HEK293 (cell line): ENCODE measurements around the gene RPS21.

Experiments
- MYNN ChIP-seq: fragments of 450-650 bp; formaldehyde crosslinking; IDR thresholded peaks from 2 replicates; pipeline ENCODE4 v1.5.1; 2016; ENCODE audit warnings: missing biosample characterization, missing genetic modification characterization, borderline replicate concordance
- ZNF138 ChIP-seq: fragments of 450-650 bp; formaldehyde crosslinking; IDR thresholded peaks from 2 replicates; pipeline ENCODE4 v1.5.1; 2016; ENCODE audit warnings: missing biosample characterization, missing genetic modification characterization, borderline replicate concordance
- ZNF2 ChIP-seq: fragments of 450-650 bp; formaldehyde crosslinking; IDR thresholded peaks from 2 replicates; pipeline ENCODE4 v1.5.1; 2016; ENCODE audit warnings: missing biosample characterization, missing genetic modification characterization
- ZNF23 ChIP-seq: fragments of 450-650 bp; formaldehyde crosslinking; IDR thresholded peaks from 2 replicates; pipeline ENCODE4 v1.5.1; 2016; ENCODE audit warnings: missing biosample characterization, missing genetic modification characterization, borderline replicate concordance
- ZNF350 ChIP-seq: fragments of 450-650 bp; formaldehyde crosslinking; IDR thresholded peaks from 2 replicates; pipeline ENCODE4 v1.5.0; 2017; ENCODE audit warnings: missing biosample characterization, mild to moderate bottlenecking, missing genetic modification characterization
- ZNF670 ChIP-seq: fragments of 450-650 bp; formaldehyde crosslinking; IDR thresholded peaks from 2 replicates; pipeline ENCODE4 v1.5.1; 2016; ENCODE audit warnings: missing biosample characterization, missing genetic modification characterization, low read depth
- ZSCAN23 ChIP-seq: fragments of 450-650 bp; formaldehyde crosslinking; IDR thresholded peaks from 2 replicates; pipeline ENCODE4 v1.5.1; 2016; ENCODE audit warnings: missing biosample characterization, missing genetic modification characterization
- TF ChIP-seq, protein P1 (sequence below): fragments of 450-650 bp; formaldehyde crosslinking; IDR thresholded peaks from 2 replicates; pipeline ENCODE4 v1.5.1; 2016; ENCODE audit warnings: missing biosample characterization, missing genetic modification characterization
- TF ChIP-seq, protein P2 (sequence below): fragments of 450-650 bp; formaldehyde crosslinking; IDR thresholded peaks from 2 replicates; pipeline ENCODE4 v1.5.1; 2016; ENCODE audit warnings: missing biosample characterization, missing genetic modification characterization
- TF ChIP-seq, protein P3 (sequence below): fragments of 450-650 bp; formaldehyde crosslinking; IDR thresholded peaks from 2 replicates; pipeline ENCODE4 v1.5.1; 2017; ENCODE audit warnings: missing biosample characterization, mild to moderate bottlenecking, missing genetic modification characterization, moderate library complexity
- TF ChIP-seq, protein P4 (sequence below): sonication (generic); formaldehyde crosslinking; IDR thresholded peaks from 2 replicates; pipeline ENCODE4 v1.8.1; 2022; ENCODE audit warnings: mild to moderate bottlenecking, moderate library complexity, missing genetic modification reagents

DNA sequence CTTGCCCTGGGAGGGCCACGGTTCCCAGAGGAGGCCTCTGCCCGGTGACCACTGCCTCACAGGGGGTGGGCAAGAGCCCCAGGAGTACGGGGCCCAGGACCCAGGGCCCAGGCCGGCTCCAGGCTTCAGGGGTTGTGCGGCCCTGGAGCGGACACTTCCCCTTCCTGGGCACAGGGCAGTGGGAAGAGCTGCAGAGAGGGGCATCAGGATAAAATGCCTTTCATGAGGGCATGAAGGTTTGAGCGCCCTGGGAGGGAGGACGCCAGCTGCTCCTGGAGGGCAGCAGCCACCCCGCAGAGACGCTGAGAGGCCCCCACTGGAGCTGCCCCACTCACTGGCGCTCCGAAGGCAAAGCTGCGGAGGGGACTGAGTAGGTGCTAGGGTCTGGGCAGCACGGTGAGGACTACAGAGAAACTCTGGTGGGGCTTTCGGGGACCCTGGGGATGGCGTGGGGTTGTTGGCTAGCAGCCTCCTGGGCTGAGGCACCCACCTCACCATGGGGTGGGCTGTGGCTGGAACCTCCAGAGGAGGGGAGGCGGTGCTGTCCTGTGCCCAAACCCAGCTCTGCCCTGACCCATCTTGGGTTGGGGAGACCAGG lies 30.2 kb upstream of the RPS21 start:
- TF ChIP-seq, protein P1, sequence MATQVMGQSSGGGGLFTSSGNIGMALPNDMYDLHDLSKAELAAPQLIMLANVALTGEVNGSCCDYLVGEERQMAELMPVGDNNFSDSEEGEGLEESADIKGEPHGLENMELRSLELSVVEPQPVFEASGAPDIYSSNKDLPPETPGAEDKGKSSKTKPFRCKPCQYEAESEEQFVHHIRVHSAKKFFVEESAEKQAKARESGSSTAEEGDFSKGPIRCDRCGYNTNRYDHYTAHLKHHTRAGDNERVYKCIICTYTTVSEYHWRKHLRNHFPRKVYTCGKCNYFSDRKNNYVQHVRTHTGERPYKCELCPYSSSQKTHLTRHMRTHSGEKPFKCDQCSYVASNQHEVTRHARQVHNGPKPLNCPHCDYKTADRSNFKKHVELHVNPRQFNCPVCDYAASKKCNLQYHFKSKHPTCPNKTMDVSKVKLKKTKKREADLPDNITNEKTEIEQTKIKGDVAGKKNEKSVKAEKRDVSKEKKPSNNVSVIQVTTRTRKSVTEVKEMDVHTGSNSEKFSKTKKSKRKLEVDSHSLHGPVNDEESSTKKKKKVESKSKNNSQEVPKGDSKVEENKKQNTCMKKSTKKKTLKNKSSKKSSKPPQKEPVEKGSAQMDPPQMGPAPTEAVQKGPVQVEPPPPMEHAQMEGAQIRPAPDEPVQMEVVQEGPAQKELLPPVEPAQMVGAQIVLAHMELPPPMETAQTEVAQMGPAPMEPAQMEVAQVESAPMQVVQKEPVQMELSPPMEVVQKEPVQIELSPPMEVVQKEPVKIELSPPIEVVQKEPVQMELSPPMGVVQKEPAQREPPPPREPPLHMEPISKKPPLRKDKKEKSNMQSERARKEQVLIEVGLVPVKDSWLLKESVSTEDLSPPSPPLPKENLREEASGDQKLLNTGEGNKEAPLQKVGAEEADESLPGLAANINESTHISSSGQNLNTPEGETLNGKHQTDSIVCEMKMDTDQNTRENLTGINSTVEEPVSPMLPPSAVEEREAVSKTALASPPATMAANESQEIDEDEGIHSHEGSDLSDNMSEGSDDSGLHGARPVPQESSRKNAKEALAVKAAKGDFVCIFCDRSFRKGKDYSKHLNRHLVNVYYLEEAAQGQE, result no peak
- TF ChIP-seq ZNF23, result no peak
- TF ChIP-seq, protein P2, sequence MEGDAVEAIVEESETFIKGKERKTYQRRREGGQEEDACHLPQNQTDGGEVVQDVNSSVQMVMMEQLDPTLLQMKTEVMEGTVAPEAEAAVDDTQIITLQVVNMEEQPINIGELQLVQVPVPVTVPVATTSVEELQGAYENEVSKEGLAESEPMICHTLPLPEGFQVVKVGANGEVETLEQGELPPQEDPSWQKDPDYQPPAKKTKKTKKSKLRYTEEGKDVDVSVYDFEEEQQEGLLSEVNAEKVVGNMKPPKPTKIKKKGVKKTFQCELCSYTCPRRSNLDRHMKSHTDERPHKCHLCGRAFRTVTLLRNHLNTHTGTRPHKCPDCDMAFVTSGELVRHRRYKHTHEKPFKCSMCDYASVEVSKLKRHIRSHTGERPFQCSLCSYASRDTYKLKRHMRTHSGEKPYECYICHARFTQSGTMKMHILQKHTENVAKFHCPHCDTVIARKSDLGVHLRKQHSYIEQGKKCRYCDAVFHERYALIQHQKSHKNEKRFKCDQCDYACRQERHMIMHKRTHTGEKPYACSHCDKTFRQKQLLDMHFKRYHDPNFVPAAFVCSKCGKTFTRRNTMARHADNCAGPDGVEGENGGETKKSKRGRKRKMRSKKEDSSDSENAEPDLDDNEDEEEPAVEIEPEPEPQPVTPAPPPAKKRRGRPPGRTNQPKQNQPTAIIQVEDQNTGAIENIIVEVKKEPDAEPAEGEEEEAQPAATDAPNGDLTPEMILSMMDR (tag by site-specific recombination), result no peak
- no peak for TF ChIP-seq ZNF2
- no peak for TF ChIP-seq ZNF670 (tag by site-specific recombination)
- no peak for TF ChIP-seq ZSCAN23 (tag by site-specific recombination)
- no peak for TF ChIP-seq ZNF350
- no peak for TF ChIP-seq ZNF138 (tag by site-specific recombination)
- TF ChIP-seq, protein P3, sequence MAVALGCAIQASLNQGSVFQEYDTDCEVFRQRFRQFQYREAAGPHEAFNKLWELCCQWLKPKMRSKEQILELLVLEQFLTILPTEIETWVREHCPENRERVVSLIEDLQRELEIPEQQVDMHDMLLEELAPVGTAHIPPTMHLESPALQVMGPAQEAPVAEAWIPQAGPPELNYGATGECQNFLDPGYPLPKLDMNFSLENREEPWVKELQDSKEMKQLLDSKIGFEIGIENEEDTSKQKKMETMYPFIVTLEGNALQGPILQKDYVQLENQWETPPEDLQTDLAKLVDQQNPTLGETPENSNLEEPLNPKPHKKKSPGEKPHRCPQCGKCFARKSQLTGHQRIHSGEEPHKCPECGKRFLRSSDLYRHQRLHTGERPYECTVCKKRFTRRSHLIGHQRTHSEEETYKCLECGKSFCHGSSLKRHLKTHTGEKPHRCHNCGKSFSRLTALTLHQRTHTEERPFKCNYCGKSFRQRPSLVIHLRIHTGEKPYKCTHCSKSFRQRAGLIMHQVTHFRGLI (tag by site-specific recombination), result no peak
- TF ChIP-seq, protein P4, sequence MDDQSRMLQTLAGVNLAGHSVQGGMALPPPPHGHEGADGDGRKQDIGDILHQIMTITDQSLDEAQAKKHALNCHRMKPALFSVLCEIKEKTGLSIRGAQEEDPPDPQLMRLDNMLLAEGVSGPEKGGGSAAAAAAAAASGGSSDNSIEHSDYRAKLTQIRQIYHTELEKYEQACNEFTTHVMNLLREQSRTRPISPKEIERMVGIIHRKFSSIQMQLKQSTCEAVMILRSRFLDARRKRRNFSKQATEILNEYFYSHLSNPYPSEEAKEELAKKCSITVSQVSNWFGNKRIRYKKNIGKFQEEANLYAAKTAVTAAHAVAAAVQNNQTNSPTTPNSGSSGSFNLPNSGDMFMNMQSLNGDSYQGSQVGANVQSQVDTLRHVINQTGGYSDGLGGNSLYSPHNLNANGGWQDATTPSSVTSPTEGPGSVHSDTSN (CRISPR knock-in tag), result no peak
- TF ChIP-seq MYNN, result no peak
